Loucy (cell line): ENCODE measurements around the gene ORC3.

Experiments
- CTCF ChIP-seq: fragments of 200-600 bp; sonication (generic); conservative IDR thresholded peaks from 2 replicates; pipeline ENCODE4 v1.5.1; 2014; ENCODE audit warnings: mild to moderate bottlenecking, antibody characterized with exemption, low read length
- EZH2phosphoT487 ChIP-seq: fragments of 200-600 bp; IDR thresholded peaks from 2 replicates; pipeline ENCODE4 v1.6.1; 2018; ENCODE audit warnings: antibody characterized with exemption, mild to moderate bottlenecking, moderate library complexity, borderline replicate concordance

DNA sequence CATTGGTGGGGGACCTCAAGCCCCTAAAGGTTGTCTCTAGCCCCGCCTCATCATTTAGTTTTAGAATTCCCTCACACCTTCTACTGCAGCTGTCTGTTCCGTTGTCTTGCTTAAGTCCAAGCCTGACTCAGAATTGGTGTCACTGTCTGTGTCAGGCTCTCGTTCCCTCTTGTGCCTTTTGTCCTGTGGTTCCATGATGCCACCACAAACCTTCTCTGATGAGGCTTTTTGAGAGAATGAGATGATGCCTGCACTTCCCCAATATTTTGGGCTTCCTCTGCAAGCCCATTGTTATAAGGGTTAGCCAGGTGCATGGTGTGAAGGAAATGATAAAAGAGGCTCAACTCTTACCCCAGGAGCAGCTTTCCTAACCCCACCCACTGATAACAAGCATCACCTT lies 120.2 kb downstream of the ORC3 start:
- no peak for TF ChIP-seq CTCF
- no peak for TF ChIP-seq EZH2phosphoT487
